Prostate gland (tissue), 2 donors: ENCODE results near the gene CPSF4L.

Experiments used
- POLR2A ChIP-seq: fragments of 450-650 bp; IDR thresholded peaks from one replicate; pipeline ENCODE4 v1.6.1; 2016; ENCODE audit warnings: antibody characterized with exemption, mild to moderate bottlenecking
- POLR2AphosphoS5 ChIP-seq: sonication (generic); formaldehyde crosslinking; IDR thresholded peaks from one replicate; pipeline ENCODE4 v1.6.1; 2017; ENCODE audit warnings: antibody characterized with exemption
- TF ChIP-seq, protein P1 (sequence below), 4 experiments: fragments of 200-600 bp in 2 of 4; fragments of 450-650 bp in 2 of 4; sonication (generic) in 2 of 4; IDR thresholded peaks; 1 replicate in 3 of 4; 2 replicates in 1 of 4; pipeline ENCODE4 v1.5.1; 2016 to 2019; ENCODE audit warnings: antibody characterized with exemption in 4 of 4, mild to moderate bottlenecking in 2 of 4, moderate library complexity in 2 of 4

GRCh38 chr17:73293480-73293911 is 31.8 kb upstream of the CPSF4L start:
- TF ChIP-seq, protein P1, sequence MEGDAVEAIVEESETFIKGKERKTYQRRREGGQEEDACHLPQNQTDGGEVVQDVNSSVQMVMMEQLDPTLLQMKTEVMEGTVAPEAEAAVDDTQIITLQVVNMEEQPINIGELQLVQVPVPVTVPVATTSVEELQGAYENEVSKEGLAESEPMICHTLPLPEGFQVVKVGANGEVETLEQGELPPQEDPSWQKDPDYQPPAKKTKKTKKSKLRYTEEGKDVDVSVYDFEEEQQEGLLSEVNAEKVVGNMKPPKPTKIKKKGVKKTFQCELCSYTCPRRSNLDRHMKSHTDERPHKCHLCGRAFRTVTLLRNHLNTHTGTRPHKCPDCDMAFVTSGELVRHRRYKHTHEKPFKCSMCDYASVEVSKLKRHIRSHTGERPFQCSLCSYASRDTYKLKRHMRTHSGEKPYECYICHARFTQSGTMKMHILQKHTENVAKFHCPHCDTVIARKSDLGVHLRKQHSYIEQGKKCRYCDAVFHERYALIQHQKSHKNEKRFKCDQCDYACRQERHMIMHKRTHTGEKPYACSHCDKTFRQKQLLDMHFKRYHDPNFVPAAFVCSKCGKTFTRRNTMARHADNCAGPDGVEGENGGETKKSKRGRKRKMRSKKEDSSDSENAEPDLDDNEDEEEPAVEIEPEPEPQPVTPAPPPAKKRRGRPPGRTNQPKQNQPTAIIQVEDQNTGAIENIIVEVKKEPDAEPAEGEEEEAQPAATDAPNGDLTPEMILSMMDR (IDR thresholded peaks at IDR 0.05), result no peak
- TF ChIP-seq POLR2A (peak; percentile 41), POLR2AphosphoS5 (peak; percentile 89)
